ENCODE results near the gene ADGRB3. TPM values are rescaled to one million over a fixed set of nuclear protein-coding genes. Genes with fewer than 3 reads are reported as not detected.

The ADGRB3 gene
- total and polyA plus RNA-seq, 2 donors (not counting 3 experiments of a cell fraction or from before 2014, with no cell fraction given) = not detected

GRCh38 chr6:69012876-69013275 lies 377.8 kb downstream of the ADGRB3 start:
- Histone ChIP-seq H3K36me3 (ENCODE audit: control insufficient read depth in 2 of 2, extremely low read depth in 1 of 2, insufficient read depth in 2 of 2, low read length in 2 of 2) (no peaks in the 10 kb centered on the region), H3K9me3 (replicated peaks; ENCODE audit: control insufficient read depth, insufficient read depth, low read length) (no peaks in the 10 kb centered on the region), H3K4me2 (ENCODE audit: insufficient read depth, low read length) (no peak overlapping the region), H3K4me3 (replicated peaks in 1 of 3; ENCODE audit: insufficient read depth in 1 of 3, low read depth in 1 of 3, low read length in 3 of 3) (no peak overlapping the region), H2AFZ (ENCODE audit: low read depth, low read length) (no peak overlapping the region), H3K27me3 (ENCODE audit: control insufficient read depth in 2 of 2, insufficient read depth in 2 of 2, low read length in 2 of 2) (no peaks in the 10 kb centered on the region), H3K9ac (replicated peaks; ENCODE audit: extremely low read depth, insufficient read depth, low read length) (no peak overlapping the region), H4K20me1 (replicated peaks; ENCODE audit: control insufficient read depth, extremely low read depth, insufficient read depth, low read length) (no peaks in the 10 kb centered on the region), H3K27ac (ENCODE audit: insufficient read depth, low read depth, low read length) (no peak overlapping the region), H3K4me1 (ENCODE audit: control insufficient read depth, extremely low read depth, insufficient read depth, low read length) (peaks cover 5% of the 10 kb centered on the region), H3K79me2 (ENCODE audit: control insufficient read depth, insufficient read depth, low read length) (no peaks in the 10 kb centered on the region), H3K9me1 (replicated peaks; ENCODE audit: control insufficient read depth, extremely low read depth, insufficient read depth, low read length) (no peaks in the 10 kb centered on the region)
- dilution Hi-C loops (cut with MboI; ENCODE audit: extremely low pct_ligation_motif_present, low sequenced_read_pairs) (no loop called here), intact Hi-C loops (cut with micrococcal nuclease) (no loop called here)
- TF ChIP-seq MYC (IDR thresholded peaks at IDR 0.05; ENCODE audit: low read depth, low read length) (no peak), JUN (IDR thresholded peaks at IDR 0.05; ENCODE audit: borderline replicate concordance, insufficient read depth, insufficient read length, low read depth) (no peak), GATA2 (IDR thresholded peaks at IDR 0.05; ENCODE audit: insufficient read depth, insufficient read length, low read depth, low read length) (no peak), EZH2 (IDR thresholded peaks at IDR 0.05; ENCODE audit: borderline replicate concordance, low read depth, low read length, severe bottlenecking) (no peak), FOS (IDR thresholded peaks at IDR 0.05; ENCODE audit: borderline replicate concordance, insufficient read depth, low read length) (no peak), POLR2AphosphoS5 (IDR thresholded peaks at IDR 0.05; ENCODE audit: insufficient read depth, low read depth, low read length) (no peak), POLR2A (IDR thresholded peaks at IDR 0.05; ENCODE audit: low read depth, low read length) (no peak)
- TF ChIP-seq, protein P1, sequence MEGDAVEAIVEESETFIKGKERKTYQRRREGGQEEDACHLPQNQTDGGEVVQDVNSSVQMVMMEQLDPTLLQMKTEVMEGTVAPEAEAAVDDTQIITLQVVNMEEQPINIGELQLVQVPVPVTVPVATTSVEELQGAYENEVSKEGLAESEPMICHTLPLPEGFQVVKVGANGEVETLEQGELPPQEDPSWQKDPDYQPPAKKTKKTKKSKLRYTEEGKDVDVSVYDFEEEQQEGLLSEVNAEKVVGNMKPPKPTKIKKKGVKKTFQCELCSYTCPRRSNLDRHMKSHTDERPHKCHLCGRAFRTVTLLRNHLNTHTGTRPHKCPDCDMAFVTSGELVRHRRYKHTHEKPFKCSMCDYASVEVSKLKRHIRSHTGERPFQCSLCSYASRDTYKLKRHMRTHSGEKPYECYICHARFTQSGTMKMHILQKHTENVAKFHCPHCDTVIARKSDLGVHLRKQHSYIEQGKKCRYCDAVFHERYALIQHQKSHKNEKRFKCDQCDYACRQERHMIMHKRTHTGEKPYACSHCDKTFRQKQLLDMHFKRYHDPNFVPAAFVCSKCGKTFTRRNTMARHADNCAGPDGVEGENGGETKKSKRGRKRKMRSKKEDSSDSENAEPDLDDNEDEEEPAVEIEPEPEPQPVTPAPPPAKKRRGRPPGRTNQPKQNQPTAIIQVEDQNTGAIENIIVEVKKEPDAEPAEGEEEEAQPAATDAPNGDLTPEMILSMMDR (IDR thresholded peaks at IDR 0.05; ENCODE audit: extremely low read depth in 1 of 2, insufficient read depth in 1 of 2, low read depth in 1 of 2, low read length in 2 of 2) = no peak
- TF ChIP-seq, protein P2, sequence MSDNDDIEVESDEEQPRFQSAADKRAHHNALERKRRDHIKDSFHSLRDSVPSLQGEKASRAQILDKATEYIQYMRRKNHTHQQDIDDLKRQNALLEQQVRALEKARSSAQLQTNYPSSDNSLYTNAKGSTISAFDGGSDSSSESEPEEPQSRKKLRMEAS (IDR thresholded peaks at IDR 0.05; ENCODE audit: insufficient read depth, insufficient read length) = no peak
- ChIA-PET POLR2A (no interaction called here), CTCF (no interaction called here)
- no peak for DNase-seq (ENCODE audit: low read depth, low spot score)
- no peak for FAIRE-seq
- BruUV-seq (replicated peaks) = no TSS peak
